ENCODE data around the gene FAM3B. TPM values are rescaled to one million over a fixed set of nuclear protein-coding genes. Genes with fewer than 3 reads are reported as not detected.

Gene FAM3B
- total and polyA plus RNA-seq, 9 of the 15 experiments (the other 6 are each of a cell fraction or from before 2014, with no cell fraction given) = 0.04 to 0.18 (median 0.12) TPM; not detected in 5

GRCh38 chr21:41280115-41280919 is 36.3 kb upstream of the FAM3B start:
- no peak overlapping the region for H2AFZ ChIP-seq (ENCODE audit: low read depth, low read length)
- ATAC-seq = no peak; the same call in 2 of the 3 replicates
- no peaks in the 10 kb centered on the region; the same call in 1 of the 2 replicates for H4K20me1 ChIP-seq (replicated peaks; ENCODE audit: control insufficient read depth, insufficient read depth, low read length)
- H3K27ac ChIP-seq (ENCODE audit: extremely low read depth, low read depth, low read length) = no peak overlapping the region
- in situ Hi-C loops (cut with MboI) = no loop called here
- no TSS peak for BruUV-seq (replicated peaks)
- POLR2A ChIA-PET = no interaction called here
- no peak overlapping the region for H3K4me3 ChIP-seq
- no peak overlapping the region; a peak in 1 of 4 replicates for H3K9ac ChIP-seq (ENCODE audit: insufficient read depth in 1 of 2, low read depth in 2 of 2, low read length in 2 of 2)
- CTCF ChIA-PET (ENCODE audit: low intra/inter-chr PET ratio) = no interaction called here
- no peak overlapping the region for H3K4me2 ChIP-seq (ENCODE audit: insufficient read depth, low read length)
- TF ChIP-seq CEBPG (CRISPR knock-in tag; IDR thresholded peaks at IDR 0.05) = no peak
- TF ChIP-seq CEBPG (tag; conservative IDR thresholded peaks at IDR 0.05 in 1 of 2, IDR thresholded peaks at IDR 0.05 in 1 of 2) = 0 out of 4 replicates have a peak, but pooled peaks of 1 of the 2 experiments have one; percentile 14
- no peak for TF ChIP-seq ZNF408 (CRISPR knock-in tag; IDR thresholded peaks at IDR 0.05; ENCODE audit: low read depth)
- no peaks in the 10 kb centered on the region for H3K79me2 ChIP-seq (ENCODE audit: control insufficient read depth, insufficient read depth, low read length)
- H3K9me3 ChIP-seq (replicated peaks; ENCODE audit: control insufficient read depth, insufficient read depth, low read depth, low read length) = no peaks in the 10 kb centered on the region
- peaks cover 3 to 27% of the 10 kb centered on the region in 2 experiments; a peak in 3 of 5 replicates for H3K27me3 ChIP-seq (ENCODE audit: control insufficient read depth in 2 of 2, insufficient read depth in 2 of 2, low read length in 2 of 2)
- intact Hi-C loops (cut with micrococcal nuclease) = loop anchor here (10.0 kb wide), 2 partner anchors 334 to 494 kb away; no protein-coding TSS in a partner anchor
- H3K36me3 ChIP-seq (ENCODE audit: control insufficient read depth, insufficient read depth, low read length) = no peaks in the 10 kb centered on the region
- no peaks in the 10 kb centered on the region for H3K4me1 ChIP-seq (replicated peaks in 1 of 2; ENCODE audit: control insufficient read depth in 2 of 2, insufficient read depth in 2 of 2, low read length in 2 of 2)
- 0% methylated on average over 18 of the region's 18 CpGs for WGBS (ENCODE audit: insufficient coverage, low coverage, missing lambda C conversion rate)
- no peak for DNase-seq (ENCODE audit: extremely low read depth in 1 of 4, low spot score in 3 of 4)
- H3K9me1 ChIP-seq (ENCODE audit: control insufficient read depth, insufficient read depth, low read length) = no peaks in the 10 kb centered on the region
- FAIRE-seq = no peak

GRCh38 chr21:41282412-41282811 is 34.2 kb upstream of the FAM3B start:
- ChIA-PET CTCF (ENCODE audit: low intra/inter-chr PET ratio) (interaction anchor here (0.6 to 1.1 kb wide), 4 partner anchors 178 to 1028 kb away, joined by 3 to 6 read pairs (median 4); no protein-coding TSS in a partner anchor), POLR2A (interaction anchor here (0.5 to 1.7 kb wide), 2 partner anchors 14 to 140 kb away, joined by 4 read pairs; no protein-coding TSS in a partner anchor)
- no peak for ATAC-seq
- no peaks in the 10 kb centered on the region for H3K4me1 ChIP-seq (replicated peaks in 1 of 2; ENCODE audit: control insufficient read depth in 2 of 2, insufficient read depth in 2 of 2, low read length in 2 of 2)
- FAIRE-seq = no peak
- in situ Hi-C loops (cut with MboI) = no loop called here
- H4K20me1 ChIP-seq (replicated peaks; ENCODE audit: control insufficient read depth, insufficient read depth, low read length) = no peaks in the 10 kb centered on the region; the same call in 1 of the 2 replicates
- no TSS peak for BruUV-seq (replicated peaks)
- no peaks in the 10 kb centered on the region for H3K36me3 ChIP-seq (ENCODE audit: control insufficient read depth, insufficient read depth, low read length)
- H2AFZ ChIP-seq (ENCODE audit: low read depth, low read length) = no peak overlapping the region
- no peak overlapping the region for H3K4me2 ChIP-seq (ENCODE audit: insufficient read depth, low read length)
- H3K9ac ChIP-seq (ENCODE audit: insufficient read depth in 1 of 2, low read depth in 2 of 2, low read length in 2 of 2) = no peak overlapping the region
- no peak for DNase-seq (ENCODE audit: extremely low read depth in 1 of 4, low spot score in 3 of 4)
- H3K27me3 ChIP-seq (ENCODE audit: control insufficient read depth in 2 of 2, insufficient read depth in 2 of 2, low read length in 2 of 2) = peaks cover 3 to 18% of the 10 kb centered on the region in 2 experiments; a peak in 3 of 5 replicates
- H3K9me3 ChIP-seq (replicated peaks; ENCODE audit: control insufficient read depth, insufficient read depth, low read depth, low read length) = no peaks in the 10 kb centered on the region
- H3K27ac ChIP-seq (ENCODE audit: extremely low read depth, low read depth, low read length) = no peak overlapping the region
- H3K9me1 ChIP-seq (ENCODE audit: control insufficient read depth, insufficient read depth, low read length) = no peaks in the 10 kb centered on the region
- 0% methylated on average over 3 of the region's 3 CpGs for WGBS (ENCODE audit: insufficient coverage, low coverage, missing lambda C conversion rate)
- intact Hi-C loops (cut with micrococcal nuclease) = loop anchor here (10.0 kb wide), 2 partner anchors 332 to 492 kb away; no protein-coding TSS in a partner anchor
- no peaks in the 10 kb centered on the region for H3K79me2 ChIP-seq (ENCODE audit: control insufficient read depth, insufficient read depth, low read length)
- H3K4me3 ChIP-seq = no peak overlapping the region
- TF ChIP-seq GABPA (tag; conservative IDR thresholded peaks at IDR 0.05; ENCODE audit: low read depth) = no peak
- 0 out of 2 replicates have a peak, but pooled peaks have one; percentile 12 for TF ChIP-seq PHF8 (IDR thresholded peaks at IDR 0.05; ENCODE audit: borderline replicate concordance, low read length)
- TF ChIP-seq, protein P1, sequence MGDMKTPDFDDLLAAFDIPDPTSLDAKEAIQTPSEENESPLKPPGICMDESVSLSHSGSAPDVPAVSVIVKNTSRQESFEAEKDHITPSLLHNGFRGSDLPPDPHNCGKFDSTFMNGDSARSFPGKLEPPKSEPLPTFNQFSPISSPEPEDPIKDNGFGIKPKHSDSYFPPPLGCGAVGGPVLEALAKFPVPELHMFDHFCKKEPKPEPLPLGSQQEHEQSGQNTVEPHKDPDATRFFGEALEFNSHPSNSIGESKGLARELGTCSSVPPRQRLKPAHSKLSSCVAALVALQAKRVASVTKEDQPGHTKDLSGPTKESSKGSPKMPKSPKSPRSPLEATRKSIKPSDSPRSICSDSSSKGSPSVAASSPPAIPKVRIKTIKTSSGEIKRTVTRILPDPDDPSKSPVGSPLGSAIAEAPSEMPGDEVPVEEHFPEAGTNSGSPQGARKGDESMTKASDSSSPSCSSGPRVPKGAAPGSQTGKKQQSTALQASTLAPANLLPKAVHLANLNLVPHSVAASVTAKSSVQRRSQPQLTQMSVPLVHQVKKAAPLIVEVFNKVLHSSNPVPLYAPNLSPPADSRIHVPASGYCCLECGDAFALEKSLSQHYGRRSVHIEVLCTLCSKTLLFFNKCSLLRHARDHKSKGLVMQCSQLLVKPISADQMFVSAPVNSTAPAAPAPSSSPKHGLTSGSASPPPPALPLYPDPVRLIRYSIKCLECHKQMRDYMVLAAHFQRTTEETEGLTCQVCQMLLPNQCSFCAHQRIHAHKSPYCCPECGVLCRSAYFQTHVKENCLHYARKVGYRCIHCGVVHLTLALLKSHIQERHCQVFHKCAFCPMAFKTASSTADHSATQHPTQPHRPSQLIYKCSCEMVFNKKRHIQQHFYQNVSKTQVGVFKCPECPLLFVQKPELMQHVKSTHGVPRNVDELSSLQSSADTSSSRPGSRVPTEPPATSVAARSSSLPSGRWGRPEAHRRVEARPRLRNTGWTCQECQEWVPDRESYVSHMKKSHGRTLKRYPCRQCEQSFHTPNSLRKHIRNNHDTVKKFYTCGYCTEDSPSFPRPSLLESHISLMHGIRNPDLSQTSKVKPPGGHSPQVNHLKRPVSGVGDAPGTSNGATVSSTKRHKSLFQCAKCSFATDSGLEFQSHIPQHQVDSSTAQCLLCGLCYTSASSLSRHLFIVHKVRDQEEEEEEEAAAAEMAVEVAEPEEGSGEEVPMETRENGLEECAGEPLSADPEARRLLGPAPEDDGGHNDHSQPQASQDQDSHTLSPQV (IDR thresholded peaks at IDR 0.05) = no peak
